ENCODE data around the gene GDF9.

GDF9 gene

GRCh38 chr5:132884548-132884947 lies 18.3 kb upstream of the GDF9 start:
- TF ChIP-seq CTCF (conservative IDR thresholded peaks at IDR 0.05; ENCODE audit: low read depth, low read length): no peak
- no peak overlapping the region for H3K4me3 ChIP-seq (ENCODE audit: low read depth, low read length)
- DNase-seq (ENCODE audit: low read depth): no peak

DNA sequence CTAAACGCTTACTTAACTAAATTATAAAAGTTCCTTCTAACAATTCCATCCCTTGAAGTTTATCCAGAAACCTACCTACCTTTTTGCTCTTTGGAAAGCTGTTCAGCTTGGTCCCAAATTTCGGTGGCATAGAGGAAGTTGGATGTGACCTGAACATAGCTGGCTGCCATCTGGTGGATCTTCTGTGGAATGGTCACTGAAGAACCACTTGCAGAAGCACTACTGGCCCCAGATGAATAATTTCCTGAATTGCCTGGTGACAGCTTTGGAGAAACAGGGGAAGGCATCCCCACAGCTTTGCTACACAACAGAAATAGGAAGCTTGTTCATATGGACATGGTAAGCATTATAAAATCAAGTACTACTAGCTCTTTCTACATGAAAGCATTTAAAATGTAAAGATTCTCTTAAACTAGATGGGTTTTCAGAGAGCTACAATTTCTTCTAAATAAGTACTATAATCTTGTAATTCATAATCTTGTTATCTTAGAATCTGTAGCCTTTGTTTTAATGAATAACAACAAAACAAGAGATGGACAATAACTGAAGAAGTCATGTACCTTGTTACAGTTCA lies 17.1 kb upstream of the GDF9 start:
- H3K4me3 ChIP-seq (ENCODE audit: low read depth, low read length): no peak overlapping the region
- TF ChIP-seq CTCF (conservative IDR thresholded peaks at IDR 0.05; ENCODE audit: low read depth, low read length): peak; percentile 81
- peak; percentile 87 for DNase-seq (ENCODE audit: low read depth)

- peak; percentile 57 for DNase-seq (ENCODE audit: low read depth)
- no peak overlapping the region for H3K4me3 ChIP-seq (ENCODE audit: low read depth, low read length)
- TF ChIP-seq CTCF (conservative IDR thresholded peaks at IDR 0.05; ENCODE audit: low read depth, low read length): no peak
Observed at GRCh38 chr5:132877938-132878337, 11.7 kb upstream of the GDF9 start.

- no peak for TF ChIP-seq CTCF (conservative IDR thresholded peaks at IDR 0.05; ENCODE audit: low read depth, low read length)
Observed at GRCh38 chr5:132877466-132877865, 11.2 kb upstream of the GDF9 start.

GRCh38 chr5:132876020-132876759 lies 9.9 kb upstream of the GDF9 start:
- peak; percentile 63 for DNase-seq (ENCODE audit: low read depth)
- TF ChIP-seq CTCF (conservative IDR thresholded peaks at IDR 0.05; ENCODE audit: low read depth, low read length): no peak
- no peak overlapping the region for H3K4me3 ChIP-seq (ENCODE audit: low read depth, low read length)

More at GRCh38 chr5:132877466-132877865, 11.2 kb upstream of the GDF9 start:
- DNase-seq (ENCODE audit: low read depth): no peak
- H3K4me3 ChIP-seq (ENCODE audit: low read depth, low read length): no peak overlapping the region

- no peak overlapping the region for H3K4me3 ChIP-seq (ENCODE audit: low read depth, low read length)
- no peak for DNase-seq (ENCODE audit: low read depth)
- no peak for TF ChIP-seq CTCF (conservative IDR thresholded peaks at IDR 0.05; ENCODE audit: low read depth, low read length)
Observed at GRCh38 chr5:132873930-132874271, 7.6 kb upstream of the GDF9 start.
